ENCODE measurements around the gene FKBP5.

- TF ChIP-seq CTCF (IDR thresholded peaks at IDR 0.05; ENCODE audit: low read length) (no peak), EZH2 (IDR thresholded peaks at IDR 0.05; ENCODE audit: borderline replicate concordance, low read length) (no peak)
Observed at GRCh38 chr6:35524380-35525020, 164.2 kb downstream of the FKBP5 start.

Data from OCI-LY1 (cell line).